OCI-LY7 (cell line): Measurements from ENCODE around the gene SETD1B. TPM values are rescaled to one million over a fixed set of nuclear protein-coding genes. Genes with fewer than 3 reads are reported as not detected.

Experiments
- BruUV-seq: library from RNA; stranded (reverse); fragments of 400-500 nt; replicated peaks from 2 replicates; lab custom pipeline; 2021; lab: Mats Ljungman, UMichigan
- CTCF ChIA-PET: fragments of 300-600 bp; sonication (Branson Sonifier 250); formaldehyde crosslinking; loops from one replicate; lab custom pipeline; 2022; ENCODE audit warnings: antibody characterized with exemption; ENCODE audit not compliant: unreplicated experiment; lab: Charles Lee
- POLR2A ChIA-PET: fragments of 300-600 bp; sonication (Branson Sonifier 250); formaldehyde crosslinking; loops from one replicate; lab custom pipeline; 2022; ENCODE audit warnings: antibody characterized with exemption; lab: Charles Lee
- DNase-seq: peaks from one replicate; pipeline ENCODE4 v3.0.0-alpha.2; 2015; ENCODE audit warnings: low spot score
- H2AFZ ChIP-seq: fragments of 200-600 bp; sonication (generic), shearing (Covaris generic); 2 replicates; pipeline ENCODE4 v1.6.1; 2014; ENCODE audit warnings: mild to moderate bottlenecking, antibody characterized with exemption, low read length, moderate library complexity
- H3K27ac ChIP-seq: fragments of 200-600 bp; sonication (generic); 2 replicates; pipeline ENCODE4 v1.5.1; 2014; ENCODE audit warnings: mixed run types, low read depth, mild to moderate bottlenecking, moderate library complexity, low read length, inconsistent platforms; ENCODE audit not compliant: poor library complexity, severe bottlenecking
- H3K36me3 ChIP-seq: fragments of 200-600 bp; sonication (generic); 2 replicates; pipeline ENCODE4 v1.6.1; 2014; ENCODE audit warnings: mild to moderate bottlenecking, antibody characterized with exemption, low read length, moderate library complexity, mixed read lengths; ENCODE audit not compliant: insufficient read depth
- H3K4me1 ChIP-seq: fragments of 200-600 bp; sonication (generic); 2 replicates; pipeline ENCODE4 v1.5.1; 2014; ENCODE audit warnings: mild to moderate bottlenecking, low read length; ENCODE audit not compliant: insufficient read depth, poor library complexity, severe bottlenecking
- H3K4me2 ChIP-seq: fragments of 200-600 bp; sonication (generic); 2 replicates; pipeline ENCODE4 v1.6.1; 2014; ENCODE audit warnings: mild to moderate bottlenecking, low read length
- H3K4me3 ChIP-seq: fragments of 200-600 bp; sonication (generic); 2 replicates; pipeline ENCODE4 v1.5.1; 2014; ENCODE audit warnings: mild to moderate bottlenecking, low read depth, low read length; ENCODE audit not compliant: poor library complexity, severe bottlenecking
- H3K79me2 ChIP-seq: fragments of 200-600 bp; sonication (generic); 2 replicates; pipeline ENCODE4 v1.6.1; 2016; ENCODE audit warnings: low read depth, mild to moderate bottlenecking, low read length, moderate library complexity, mixed read lengths; ENCODE audit not compliant: insufficient read depth
- H3K9me2 ChIP-seq: fragments of 200-600 bp; sonication (generic); 2 replicates; pipeline ENCODE4 v1.6.1; 2016; ENCODE audit warnings: mild to moderate bottlenecking, low read length, mixed read lengths; ENCODE audit not compliant: insufficient read depth
- H3K9me3 ChIP-seq: fragments of 200-600 bp; sonication (generic); 2 replicates; pipeline ENCODE4 v1.6.1; 2014; ENCODE audit warnings: mild to moderate bottlenecking, mixed run types, low read length, mixed read lengths
- H4K20me1 ChIP-seq: fragments of 200-600 bp; sonication (generic); 2 replicates; pipeline ENCODE4 v1.6.1; 2014; ENCODE audit warnings: mild to moderate bottlenecking, antibody characterized with exemption, low read length, moderate library complexity, mixed read lengths; ENCODE audit not compliant: insufficient read depth
- CTCF ChIP-seq: fragments of 200-600 bp; sonication (generic); conservative IDR thresholded peaks from 2 replicates; pipeline ENCODE4 v1.5.1; 2014; ENCODE audit warnings: mild to moderate bottlenecking, antibody characterized with exemption, low read length, moderate library complexity, mixed read lengths
- EZH2phosphoT487 ChIP-seq: fragments of 200-600 bp; sonication (generic); IDR thresholded peaks from 2 replicates; pipeline ENCODE4 v1.6.1; 2018; ENCODE audit warnings: low read depth, borderline replicate concordance, mild to moderate bottlenecking, mixed run types, antibody characterized with exemption, low read length, moderate library complexity, mixed read lengths
- intact Hi-C: fragments of 100-400 bp; cut with micrococcal nuclease; formaldehyde crosslinking; loops from one replicate; pipeline ENCODE4 v1.10.0; 2022; ENCODE audit not compliant: unreplicated experiment
- total RNA-seq, 2 experiments: library from RNA; depleted of rRNA in 1 of 2; stranded (reverse); fragments of >200 nt in 1 of 2; shearing (Covaris generic) in 1 of 2; gene quantifications; 2 replicates each; pipeline ENCODE4 v1.2.3, GENCODE V29; 2014 to 2022

SETD1B gene
- total RNA-seq, 2 experiments from 2014 or later, result 4.7 to 22.5 TPM

GRCh38 chr12:121791671-121792551 lies 11.9 kb upstream of the SETD1B start:
- Histone ChIP-seq H3K9me3 (no peaks in the 10 kb centered on the region), H3K79me2 (no peaks in the 10 kb centered on the region), H3K9me2 (no peaks in the 10 kb centered on the region), H3K36me3 (no peaks in the 10 kb centered on the region), H2AFZ (no peak overlapping the region), H3K4me1 (peaks cover 71% of the 10 kb centered on the region), H3K4me2 (peak overlapping the region; percentile 80), H3K4me3 (peak overlapping the region; percentile 76), H3K27ac (peak overlapping the region; percentile 43), H4K20me1 (no peaks in the 10 kb centered on the region)
- intact Hi-C loops, result loop anchor here (5.0 kb wide), 2 partner anchors 80 to 255 kb away; partner anchors contain the start of gene TMEM120B
- BruUV-seq, result no TSS peak
- TF ChIP-seq EZH2phosphoT487, result no peak
- TF ChIP-seq CTCF, result peak; percentile 44
- ChIA-PET CTCF (interaction anchor here (0.6 to 2.5 kb wide), 3 partner anchors 10 to 96 kb away, joined by 3 to 13 read pairs (median 3); no protein-coding TSS in a partner anchor), POLR2A (interaction anchor here (0.5 to 2.9 kb wide), 6 partner anchors 9 to 130 kb away, joined by 3 to 10 read pairs (median 4); no protein-coding TSS in a partner anchor)
- DNase-seq, result no peak

GRCh38 chr12:121792607-121793439 lies 11.0 kb upstream of the SETD1B start:
- H3K4me2 ChIP-seq, result peak overlapping the region; percentile 80
- H4K20me1 ChIP-seq, result no peaks in the 10 kb centered on the region
- no peaks in the 10 kb centered on the region for H3K9me2 ChIP-seq
- peak overlapping the region; percentile 49; the same call in 1 of the 2 replicates for H2AFZ ChIP-seq
- H3K4me1 ChIP-seq, result peaks cover 62% of the 10 kb centered on the region
- no peaks in the 10 kb centered on the region; the same call in 1 of the 2 replicates for H3K36me3 ChIP-seq
- no peak for TF ChIP-seq EZH2phosphoT487
- 0 out of 2 replicates have a peak, but pooled peaks have one; percentile 3 for TF ChIP-seq CTCF
- BruUV-seq, result no TSS peak
- no peaks in the 10 kb centered on the region for H3K9me3 ChIP-seq
- ChIA-PET POLR2A (interaction anchor here (0.6 to 2.9 kb wide), 8 partner anchors 8 to 231 kb away, joined by 3 to 10 read pairs (median 5); no protein-coding TSS in a partner anchor), CTCF (interaction anchor here (0.6 to 2.6 kb wide), 9 partner anchors 9 to 101 kb away, joined by 3 to 13 read pairs (median 7); no protein-coding TSS in a partner anchor)
- peak; percentile 59 for DNase-seq
- no peaks in the 10 kb centered on the region for H3K79me2 ChIP-seq
- H3K4me3 ChIP-seq, result peak overlapping the region; percentile 76
- H3K27ac ChIP-seq, result peak overlapping the region; percentile 43
- intact Hi-C loops, result loop anchor here (5.0 kb wide), 2 partner anchors 81 to 256 kb away; partner anchors contain the start of gene TMEM120B
